Measurements from ENCODE around the gene CPN2.

Gene CPN2

GRCh38 chr3:194380326-194380725 is 29.2 kb upstream of the CPN2 start:
- no peak for DNase-seq

GRCh38 chr3:194379651-194380050 is 28.5 kb upstream of the CPN2 start:
- no peak for DNase-seq

DNA sequence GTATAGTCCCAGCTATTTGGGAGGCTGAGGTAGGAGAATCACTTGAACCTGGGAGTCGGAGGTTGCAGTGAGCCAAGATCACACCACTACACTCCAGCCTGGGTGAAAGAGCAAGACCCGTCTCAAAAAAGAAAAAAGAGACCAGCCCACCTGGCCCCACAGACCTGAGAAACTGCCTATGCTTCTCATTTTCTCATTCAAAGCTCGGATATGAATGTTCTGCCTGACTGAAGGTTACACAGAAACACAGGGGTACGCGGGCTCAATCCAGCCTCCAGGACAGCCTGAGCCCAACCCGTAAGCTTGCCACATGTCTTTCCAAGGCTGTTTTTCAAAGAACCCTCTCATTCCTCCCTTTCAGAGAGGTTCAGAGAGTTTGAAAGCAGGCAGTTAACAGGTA is 28.1 kb upstream of the CPN2 start:
- DNase-seq, result no peak

GRCh38 chr3:194377708-194378107 is 26.6 kb upstream of the CPN2 start:
- DNase-seq, result no peak

DNA sequence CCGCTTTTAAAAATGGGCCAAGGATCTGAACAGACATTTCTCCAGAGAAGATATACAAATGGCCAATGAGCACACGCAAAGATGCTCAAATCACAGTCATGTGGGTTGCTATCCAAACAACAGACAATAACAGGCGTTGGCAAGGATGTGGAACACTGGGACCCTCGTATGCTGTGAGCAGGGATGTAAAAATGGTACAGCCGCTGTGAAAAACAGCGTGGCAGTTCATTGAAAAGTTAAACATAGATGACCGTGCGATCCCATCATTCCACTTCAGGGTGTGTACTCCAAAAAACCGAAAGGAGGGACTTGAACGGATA is 25.1 kb upstream of the CPN2 start:
- no peak for DNase-seq

DNA sequence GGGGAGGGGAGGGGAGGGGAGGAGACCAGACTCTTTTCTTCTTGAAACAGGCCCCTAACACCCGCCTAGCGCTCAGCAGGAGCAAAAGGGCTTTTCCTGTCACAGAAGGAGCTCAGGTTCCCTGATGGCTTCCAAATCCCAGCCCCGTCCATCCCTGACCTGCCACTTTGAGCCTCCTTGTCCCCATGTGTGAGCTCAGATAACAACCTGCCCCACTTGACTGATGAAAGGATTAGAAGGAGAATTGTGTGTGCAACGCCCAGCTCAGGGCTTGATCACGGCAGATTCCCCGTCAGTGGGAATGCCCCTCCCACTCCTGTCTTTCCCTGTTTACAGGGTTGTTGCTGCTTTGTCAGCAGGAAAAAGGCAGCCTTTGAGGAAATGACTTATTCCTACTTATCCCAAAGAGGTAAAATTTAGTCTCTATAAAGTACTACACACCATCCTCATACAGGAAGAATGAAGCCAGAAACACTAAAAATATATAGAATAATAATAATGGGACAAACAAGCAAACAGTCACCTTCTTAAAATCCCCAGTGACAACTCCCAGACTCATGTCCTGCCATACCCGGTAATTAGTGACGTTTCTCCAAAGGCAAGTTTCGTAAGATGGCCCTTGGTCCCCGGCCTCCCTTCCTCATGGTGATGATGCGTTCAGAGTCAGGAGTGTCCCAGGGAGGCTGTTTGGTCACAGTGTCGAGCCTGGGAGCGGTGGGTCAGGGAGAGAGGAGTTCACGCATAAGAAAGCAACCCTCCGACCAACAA is 24.5 kb upstream of the CPN2 start:
- no peak for DNase-seq

DNA sequence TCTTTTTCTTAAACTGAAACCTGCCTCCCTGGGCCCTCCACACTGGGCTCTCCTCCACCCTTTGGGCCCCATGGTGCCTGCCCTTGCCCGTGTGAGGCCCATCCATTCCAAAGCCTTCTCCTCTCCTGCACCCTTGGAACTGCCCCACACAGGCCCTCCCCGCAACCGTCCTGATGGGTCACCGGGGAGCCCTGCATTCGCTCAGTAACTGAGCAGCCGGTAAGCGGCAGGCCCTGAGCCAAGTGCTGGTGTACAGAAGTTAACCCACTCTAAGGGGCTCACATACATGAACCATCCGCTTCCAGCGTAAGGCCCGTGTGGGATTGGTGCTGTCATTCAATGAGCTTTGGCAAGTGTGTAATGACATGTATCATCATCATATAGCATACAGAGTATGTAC is 23.8 kb upstream of the CPN2 start:
- DNase-seq, result no peak

- DNase-seq, result no peak
Measured at GRCh38 chr3:194373899-194374298, 22.8 kb upstream of the CPN2 start.

DNA sequence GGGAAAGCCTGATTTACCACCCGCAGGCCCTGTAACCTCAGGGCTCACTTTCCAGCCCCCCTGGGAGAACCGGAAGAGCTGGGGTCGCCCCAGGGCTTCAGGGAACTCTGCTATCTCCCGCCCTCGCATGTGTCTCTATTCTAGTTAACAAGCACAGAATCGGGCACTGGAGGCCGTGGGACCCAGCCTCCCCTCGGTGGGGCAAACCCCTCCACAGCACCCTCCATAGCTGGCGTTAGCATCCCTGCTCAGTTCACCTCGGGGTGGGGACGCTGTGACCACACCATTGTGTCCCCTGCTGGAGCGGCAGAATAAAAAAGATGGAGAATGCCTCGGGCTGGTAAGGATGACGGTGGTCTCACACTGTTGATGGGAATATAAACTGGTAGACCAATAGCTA is 21.9 kb upstream of the CPN2 start:
- DNase-seq, result no peak

DNA sequence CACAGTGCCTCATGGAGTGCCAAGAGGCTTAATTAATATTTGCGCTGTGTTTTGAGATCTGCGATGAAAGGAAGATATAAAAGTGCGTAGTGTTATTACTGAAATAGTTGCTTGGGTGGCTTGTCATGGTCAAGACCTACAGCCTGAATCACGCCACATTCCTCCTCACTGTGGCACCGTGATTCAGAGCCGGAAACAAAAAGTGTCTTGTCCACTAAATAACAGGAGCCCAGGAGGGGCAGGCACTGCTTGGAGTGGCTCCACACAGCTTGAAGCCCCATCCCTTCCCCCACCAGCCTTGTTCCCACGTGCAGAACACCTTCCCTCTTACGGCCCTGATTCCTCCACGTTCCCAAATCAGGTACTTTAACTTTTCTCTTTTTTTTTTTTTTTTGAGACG is 19.6 kb upstream of the CPN2 start:
- DNase-seq, result no peak

GRCh38 chr3:194369522-194370279 is 18.6 kb upstream of the CPN2 start, which contains the start of gene LRRC15:
TSS of gene LRRC15 (minus strand) at chr3:194369743. CDS start at chr3:194361043, 8,700 bp downstream.
- DNase-seq, result no peak

GRCh38 chr3:194368918-194369317 is 17.8 kb upstream of the CPN2 start:
- no peak for DNase-seq

DNA sequence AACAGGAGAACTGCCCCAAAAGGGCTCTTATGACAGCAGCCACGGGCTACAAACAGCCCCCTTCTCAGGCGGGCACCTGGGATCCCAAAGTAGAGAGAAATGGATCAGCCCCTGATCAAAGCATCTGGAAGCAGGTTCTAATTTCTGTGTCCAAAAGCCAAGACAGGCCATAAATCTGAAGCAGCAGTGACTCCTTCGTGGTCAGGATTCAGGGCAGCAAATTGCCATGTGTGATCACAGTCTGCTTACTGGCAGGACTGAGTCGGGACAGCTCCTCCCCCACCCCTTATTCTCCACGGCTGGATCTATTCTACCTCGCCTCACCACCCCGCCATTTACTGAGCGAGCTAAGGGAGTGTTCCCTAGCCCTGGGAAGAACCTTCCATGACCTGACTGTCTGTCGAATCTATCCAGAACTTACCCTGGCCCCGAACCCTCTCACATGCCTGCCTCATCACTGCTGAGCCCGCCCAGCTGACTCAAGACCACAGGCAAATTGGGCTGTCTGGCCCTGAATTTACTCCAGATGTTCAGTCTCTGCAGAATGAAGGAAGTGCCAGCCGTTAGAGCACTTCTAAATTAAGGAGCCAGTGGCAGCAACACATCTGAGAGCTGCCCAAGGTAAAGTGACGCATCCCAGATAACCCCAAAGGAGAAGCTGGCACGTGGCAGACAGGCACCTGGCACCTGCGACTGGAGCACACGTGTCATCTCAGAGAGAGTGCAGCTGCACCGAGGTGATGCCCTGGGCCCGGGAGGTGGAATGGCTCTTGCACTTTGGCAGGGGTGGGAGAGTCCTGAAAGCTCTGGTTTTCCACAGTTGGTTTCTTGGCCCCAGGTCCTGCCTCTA is 17.1 kb upstream of the CPN2 start:
- DNase-seq, result no peak

DNA sequence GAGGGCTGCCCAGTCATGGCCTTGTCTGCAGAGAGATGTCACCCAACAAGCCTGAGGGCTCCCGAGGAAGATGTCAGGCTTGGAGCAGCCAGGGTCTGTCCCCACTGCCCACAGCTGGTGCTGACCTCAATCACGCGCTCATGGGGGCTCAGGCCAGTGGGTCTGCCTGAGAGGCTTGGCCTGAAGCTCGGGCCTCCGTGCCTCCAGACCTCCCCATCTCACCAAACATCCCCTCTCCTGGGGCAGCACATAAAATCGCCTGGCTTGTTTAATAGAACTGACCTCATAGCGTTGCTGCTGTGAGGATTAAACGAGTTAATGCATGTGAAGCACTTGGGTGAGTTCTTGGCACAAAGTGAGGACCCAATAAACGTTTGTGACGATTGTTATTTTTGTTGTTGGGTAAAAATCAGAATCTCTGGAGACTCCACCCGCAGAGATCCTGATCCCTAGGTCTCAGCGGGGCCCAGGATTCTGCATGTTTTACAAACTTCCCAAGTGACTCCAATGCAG is 14.9 kb upstream of the CPN2 start:
- no peak for DNase-seq

- DNase-seq, result no peak
Measured at GRCh38 chr3:194365526-194365925, 14.4 kb upstream of the CPN2 start.

DNA sequence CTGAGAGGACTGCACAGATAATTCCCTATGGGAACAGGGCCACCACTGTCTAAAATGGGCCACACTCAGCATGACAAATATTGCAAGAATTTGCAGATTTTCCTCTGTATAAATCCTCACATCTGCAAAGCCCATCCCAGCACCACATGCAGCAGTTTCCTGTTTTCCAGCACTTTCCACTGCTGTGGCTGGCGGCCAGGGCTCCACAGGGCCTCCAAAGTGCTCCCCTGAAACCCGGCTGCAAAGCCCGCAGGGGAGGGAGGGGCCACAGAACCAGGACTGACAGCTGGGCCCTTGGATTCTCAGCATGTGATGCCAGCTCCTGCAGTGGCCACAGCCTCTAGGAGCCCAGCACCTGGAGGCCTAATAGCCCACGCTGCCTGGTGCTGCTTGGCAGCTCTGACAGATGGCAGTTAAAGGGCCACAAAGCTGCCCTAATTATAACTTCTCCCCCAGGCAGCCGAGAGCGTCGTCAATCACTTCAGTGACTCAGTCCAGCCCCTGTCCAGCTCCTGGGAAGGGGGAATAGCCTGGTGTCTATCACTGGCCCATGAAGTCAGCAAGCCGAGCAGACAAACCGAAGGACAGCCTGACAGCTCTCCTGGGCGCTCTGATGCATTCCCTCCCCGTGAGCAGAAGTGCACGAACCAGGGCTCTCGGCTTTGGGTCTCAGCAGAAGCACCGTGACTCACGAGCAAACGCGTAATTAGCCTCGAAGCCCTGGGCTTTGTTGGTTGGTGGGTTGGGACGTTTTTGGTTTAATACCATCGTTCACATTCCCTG is 13.7 kb upstream of the CPN2 start:
- no peak for DNase-seq

DNA sequence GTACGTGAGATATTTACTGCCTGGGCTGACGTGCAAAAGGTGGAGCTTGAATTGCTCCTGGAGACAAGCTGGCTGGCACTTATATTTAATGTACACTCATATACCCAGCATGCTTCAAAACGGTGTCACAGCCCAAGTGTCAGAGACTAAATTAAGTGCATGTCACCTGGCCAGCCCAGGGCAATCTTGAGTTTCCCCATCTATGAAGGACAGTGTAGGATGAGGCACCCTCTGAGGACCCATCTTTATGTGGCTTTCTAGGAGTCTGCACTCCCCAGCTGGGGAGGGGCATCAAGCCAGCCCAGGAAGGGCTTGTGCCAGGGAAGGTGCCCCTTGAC is 13.2 kb upstream of the CPN2 start:
- no peak for DNase-seq

GRCh38 chr3:194360568-194360967 is 9.4 kb upstream of the CPN2 start:
- DNase-seq, result no peak

- no peak for DNase-seq
Measured at GRCh38 chr3:194357681-194358080, 6.6 kb upstream of the CPN2 start.

DNA sequence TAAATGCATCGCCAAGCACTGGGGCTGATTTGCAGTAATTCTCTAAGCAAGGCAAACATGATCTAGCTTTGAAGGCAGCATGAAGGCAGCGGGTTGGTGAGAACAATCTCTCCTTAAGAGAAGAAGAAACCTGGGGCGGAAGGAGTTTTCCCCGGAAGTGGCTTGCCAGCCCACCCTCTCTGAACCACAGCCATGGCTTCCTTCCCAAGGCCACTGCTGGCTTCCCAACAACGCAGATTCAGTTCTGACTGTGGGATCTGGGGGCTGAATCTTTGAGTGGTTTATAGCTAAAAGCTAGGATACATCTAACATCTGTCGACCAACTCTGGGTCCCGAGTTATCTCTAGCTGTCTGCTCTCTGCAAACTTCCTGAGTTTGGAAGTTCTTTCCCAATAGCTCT is 4.3 kb upstream of the CPN2 start:
- DNase-seq, result no peak

- DNase-seq, result no peak
Measured at GRCh38 chr3:194354315-194354714, 3.2 kb upstream of the CPN2 start.

GRCh38 chr3:194352667-194353246 is 1.6 kb upstream of the CPN2 start:
- no peak for DNase-seq

All from stimulated activated CD4-positive, alpha-beta T cell treated with anti-CD3 and anti-CD28 coated beads, Interleukin-15, amount 100 ng/mL, for 24 hours (primary cell).